Measurements from ENCODE around the gene UBL7. TPM values are rescaled to one million over a fixed set of nuclear protein-coding genes. Genes with fewer than 3 reads are reported as not detected.

Gene UBL7
- total and polyA plus RNA-seq, 2 of the 8 experiments (the other 6 are each of a cell fraction or from before 2014, with no cell fraction given), result 71.5 to 183 TPM

DNA sequence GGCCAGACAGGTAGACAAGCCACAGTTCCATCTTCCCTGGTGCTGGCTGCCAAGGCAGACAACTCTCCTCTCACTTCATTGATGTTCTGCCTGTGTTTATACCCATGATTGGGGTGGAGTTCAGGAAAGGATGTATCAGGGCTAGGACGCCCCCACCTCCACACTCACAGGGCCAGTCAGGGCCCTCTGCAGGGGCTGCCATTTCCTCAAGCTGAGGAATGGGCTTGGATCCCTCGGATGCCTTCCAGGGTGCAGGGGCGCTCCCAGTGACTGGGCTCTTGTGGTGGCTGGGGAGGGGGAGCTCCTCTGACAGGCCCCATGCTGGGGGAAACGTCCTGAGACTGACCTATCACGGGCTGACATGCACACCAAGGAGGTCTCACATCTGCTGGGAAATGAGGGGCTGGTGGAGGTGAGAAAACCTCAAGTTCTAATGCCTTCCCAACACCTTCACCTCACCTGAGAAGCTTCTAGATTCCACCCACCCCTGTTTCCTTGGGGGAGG, 58.6 kb downstream of the UBL7 start:
- Histone ChIP-seq H2AFZ (ENCODE audit: low read length) (no peak overlapping the region), H3K79me1 (ENCODE audit: low read depth, low read length) (no peaks in the 10 kb centered on the region), H2AK5ac (ENCODE audit: low read depth, low read length) (no peak overlapping the region), H3K4me2 (ENCODE audit: insufficient read depth in 1 of 2, low read depth in 2 of 2, low read length in 2 of 2) (no peak overlapping the region), H3K18ac (ENCODE audit: extremely low read depth, low read length) (no peak overlapping the region), H3K27me3 (replicated peaks in 1 of 4; ENCODE audit: control insufficient read depth in 3 of 4, extremely low read depth in 1 of 4, insufficient read depth in 3 of 4, low read length in 3 of 4) (no peaks in the 10 kb centered on the region; a peak in 2 of 7 replicates), H3K23me2 (ENCODE audit: low read depth, low read length) (no peaks in the 10 kb centered on the region; the same call in 1 of the 2 replicates), H3K27ac (ENCODE audit: low read depth, low read length) (no peak overlapping the region), H3K4me3 (ENCODE audit: extremely low read depth in 1 of 4, insufficient read depth in 2 of 4, low read depth in 3 of 4, low read length in 4 of 4) (no peak overlapping the region), H3K79me2 (ENCODE audit: control insufficient read depth in 1 of 2, insufficient read depth in 2 of 2, low read length in 2 of 2) (no peaks in the 10 kb centered on the region), H3K14ac (ENCODE audit: insufficient read length) (no peak overlapping the region), H3K9ac (replicated peaks in 1 of 4; ENCODE audit: extremely low read depth in 1 of 4, low read depth in 3 of 4, low read length in 3 of 4) (no peak overlapping the region), H2BK12ac (ENCODE audit: low read depth, low read length) (no peak overlapping the region), H4K20me1 (replicated peaks in 1 of 2; ENCODE audit: control insufficient read depth in 1 of 2, insufficient read depth in 2 of 2, low read length in 2 of 2) (no peaks in the 10 kb centered on the region), H2BK20ac (ENCODE audit: low read length) (no peak overlapping the region), H3K56ac (replicated peaks; ENCODE audit: insufficient read length, low read depth, low read length) (no peak overlapping the region), H3K4me1 (replicated peaks in 1 of 4; ENCODE audit: control insufficient read depth in 3 of 4, insufficient read depth in 4 of 4, low read length in 3 of 4) (peaks cover 0 to 14% (median 9%) of the 10 kb centered on the region in 4 experiments; a peak in 5 of 7 replicates), H2BK5ac (ENCODE audit: low read depth, low read length) (no peak overlapping the region), H4K5ac (ENCODE audit: insufficient read length, low read depth, low read length) (no peak overlapping the region), H3K36me3 (ENCODE audit: control insufficient read depth in 2 of 4, insufficient read depth in 4 of 4, low read length in 3 of 4) (no peaks in the 10 kb centered on the region), H2BK120ac (replicated peaks; ENCODE audit: low read depth, low read length) (no peak overlapping the region), H3K23ac (ENCODE audit: insufficient read length) (no peak overlapping the region), H3K9me3 (ENCODE audit: insufficient read depth in 2 of 2, low read depth in 1 of 2, low read length in 1 of 2) (no peaks in the 10 kb centered on the region), H4K91ac (replicated peaks; ENCODE audit: insufficient read length, low read length) (no peak overlapping the region), H4K8ac (ENCODE audit: extremely low read depth, insufficient read depth, low read length) (peak overlapping the region; percentile 58; the same call in 1 of the 2 replicates), H2BK15ac (ENCODE audit: low read length) (no peak overlapping the region; the same call in 1 of the 2 replicates), H3K4ac (replicated peaks; ENCODE audit: insufficient read length, low read depth, low read length) (no peak overlapping the region)
- POLR2A ChIA-PET (ENCODE audit: partially characterized antibody), result interaction anchor here (1.0 to 1.4 kb wide), 2 partner anchors 14 to 16 kb away, joined by 3 read pairs; no protein-coding TSS in a partner anchor
- 71% methylated on average over 5 of the region's 5 CpGs; no CpG with 5 or more reads in 1 of the 2 experiments for WGBS, 2 experiments (ENCODE audit: extremely low coverage in 1 of 2, insufficient coverage in 1 of 2, insufficient read length in 1 of 2, insufficient replicate concordance in 2 of 2, low coverage in 1 of 2, low lambda C conversion rate in 2 of 2, missing lambda C conversion rate in 1 of 2)
- DNase-seq (ENCODE audit: low read depth in 1 of 2, low spot score in 2 of 2), result no peak
- CTCF ChIA-PET (ENCODE audit: partially characterized antibody), result interaction anchor here (0.8 to 5.5 kb wide), 13 partner anchors 9 to 379 kb away, joined by 3 to 48 read pairs (median 5); no protein-coding TSS in a partner anchor
- no peak for FAIRE-seq
- TF ChIP-seq, protein P1, sequence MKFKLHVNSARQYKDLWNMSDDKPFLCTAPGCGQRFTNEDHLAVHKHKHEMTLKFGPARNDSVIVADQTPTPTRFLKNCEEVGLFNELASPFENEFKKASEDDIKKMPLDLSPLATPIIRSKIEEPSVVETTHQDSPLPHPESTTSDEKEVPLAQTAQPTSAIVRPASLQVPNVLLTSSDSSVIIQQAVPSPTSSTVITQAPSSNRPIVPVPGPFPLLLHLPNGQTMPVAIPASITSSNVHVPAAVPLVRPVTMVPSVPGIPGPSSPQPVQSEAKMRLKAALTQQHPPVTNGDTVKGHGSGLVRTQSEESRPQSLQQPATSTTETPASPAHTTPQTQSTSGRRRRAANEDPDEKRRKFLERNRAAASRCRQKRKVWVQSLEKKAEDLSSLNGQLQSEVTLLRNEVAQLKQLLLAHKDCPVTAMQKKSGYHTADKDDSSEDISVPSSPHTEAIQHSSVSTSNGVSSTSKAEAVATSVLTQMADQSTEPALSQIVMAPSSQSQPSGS (IDR thresholded peaks at IDR 0.05; ENCODE audit: low read length), result no peak
- TF ChIP-seq, protein P2, sequence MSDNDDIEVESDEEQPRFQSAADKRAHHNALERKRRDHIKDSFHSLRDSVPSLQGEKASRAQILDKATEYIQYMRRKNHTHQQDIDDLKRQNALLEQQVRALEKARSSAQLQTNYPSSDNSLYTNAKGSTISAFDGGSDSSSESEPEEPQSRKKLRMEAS (IDR thresholded peaks at IDR 0.05), result no peak
- no peak for TF ChIP-seq ZNF274 (IDR thresholded peaks at IDR 0.05; ENCODE audit: borderline replicate concordance, extremely low read depth, low read length)
- no peak for TF ChIP-seq MAFK (IDR thresholded peaks at IDR 0.05; ENCODE audit: low read depth, low read length)
- no peak for TF ChIP-seq BCL11A (IDR thresholded peaks at IDR 0.05; ENCODE audit: low read depth in 2 of 2, low read length in 2 of 2)
- TF ChIP-seq PHF8 (conservative IDR thresholded peaks at IDR 0.05; ENCODE audit: low read depth, low read length), result no peak
- TF ChIP-seq CBX5 (IDR thresholded peaks at IDR 0.05; ENCODE audit: low read depth, low read length), result no peak
- TF ChIP-seq SAP30 (IDR thresholded peaks at IDR 0.05; ENCODE audit: insufficient read depth, insufficient replicate concordance, low read length), result no peak
- TF ChIP-seq ASH2L (IDR thresholded peaks at IDR 0.05; ENCODE audit: low read length), result no peak
- no peak for TF ChIP-seq NANOG (IDR thresholded peaks at IDR 0.05; ENCODE audit: insufficient read depth, low read depth, low read length, poor library complexity, severe bottlenecking)

Measured in H1 (cell line).